Breast epithelium (tissue), 4 donors: ENCODE results near the gene CCDC86. TPM values are rescaled to one million over a fixed set of nuclear protein-coding genes. Genes with fewer than 3 reads are reported as not detected.

Experiments
- DNase-seq, 2 donors: peaks; one replicate each; pipeline ENCODE4 v3.0.0-alpha.2; 2019; ENCODE audit warnings: low spot score in 2 of 2
- H3K27ac ChIP-seq, 2 donors: fragments of 200-600 bp; sonication (generic) in 1 of 2; one replicate each; pipeline ENCODE4 v1.5.1; 2016 to 2019; ENCODE audit warnings: mild to moderate bottlenecking in 1 of 2
- H3K27me3 ChIP-seq, 2 donors: fragments of 200-600 bp; sonication (generic) in 1 of 2; one replicate each; pipeline versions ENCODE4 v1.5.1 to v1.6.0; 2017 to 2019; ENCODE audit warnings: control low read depth in 1 of 2, mild to moderate bottlenecking in 1 of 2
- H3K36me3 ChIP-seq: fragments of 200-600 bp; one replicate; pipeline ENCODE4 v1.5.1; 2019
- H3K4me1 ChIP-seq, 2 donors: fragments of 200-600 bp; sonication (generic); one replicate each; pipeline ENCODE4 v1.5.1; 2016 to 2019; ENCODE audit warnings: control low read depth in 1 of 2
- H3K4me3 ChIP-seq, 3 donors: fragments of 200-600 bp; sonication (generic); 1 replicate in 2 of 3; 2 replicates in 1 of 3; pipeline ENCODE4 v1.5.1; 2016 to 2019; ENCODE audit warnings: mild to moderate bottlenecking in 3 of 3, moderate library complexity in 2 of 3
- H3K9me3 ChIP-seq, 2 donors: fragments of 200-600 bp; sonication (generic) in 1 of 2; one replicate each; pipeline ENCODE4 v1.5.1; 2016 to 2019; ENCODE audit warnings: control low read depth in 1 of 2
- CTCF ChIP-seq, 3 donors: fragments of 450-650 bp; IDR thresholded peaks; one replicate each; pipeline ENCODE4 v1.5.1; 2016 to 2017; ENCODE audit warnings: antibody characterized with exemption in 3 of 3, mild to moderate bottlenecking in 3 of 3, moderate library complexity in 3 of 3
- POLR2A ChIP-seq: fragments of 450-650 bp; IDR thresholded peaks from one replicate; pipeline ENCODE4 v1.6.1; 2016; ENCODE audit warnings: antibody characterized with exemption, mild to moderate bottlenecking, moderate library complexity
- POLR2AphosphoS5 ChIP-seq, 3 donors: sonication (generic); formaldehyde crosslinking; IDR thresholded peaks; one replicate each; pipeline ENCODE4 v1.6.1; 2017; ENCODE audit warnings: antibody characterized with exemption in 3 of 3
- intact Hi-C: fragments of 100-400 bp; cut with DNase I; formaldehyde crosslinking; loops from one replicate; pipeline ENCODE4 v1.15.1; 2023; ENCODE audit warnings: low total_unique reads
- total RNA-seq, 3 donors: library from RNA; depleted of rRNA; stranded (reverse); fragments of >200 nt; gene quantifications; one replicate each; pipeline ENCODE4 v1.1.0, GENCODE V29; 2016

Gene CCDC86
- total RNA-seq, 3 donors from 2014 or later: 17.8 to 22.9 (median 19.5) TPM

- Histone ChIP-seq H3K9me3 (no peaks in the 10 kb centered on the region), H3K4me3 (no peak overlapping the region), H3K27ac (no peak overlapping the region), H3K27me3 (peaks cover 0 to 3% of the 10 kb centered on the region in 2 donors), H3K4me1 (no peaks in the 10 kb centered on the region), H3K36me3 (no peaks in the 10 kb centered on the region)
- no peak for DNase-seq
- intact Hi-C loops: no loop called here
- TF ChIP-seq POLR2AphosphoS5 (IDR thresholded peaks at IDR 0.05): no peak
- TF ChIP-seq CTCF (IDR thresholded peaks at IDR 0.05): no peak
- TF ChIP-seq POLR2A: no peak
These were observed 40.7 kb upstream of the CCDC86 start for GRCh38 chr11:60801194-60801593.

- Histone ChIP-seq H3K9me3 (no peaks in the 10 kb centered on the region), H3K4me1 (no peaks in the 10 kb centered on the region), H3K27me3 (no peaks in the 10 kb centered on the region), H3K36me3 (no peaks in the 10 kb centered on the region), H3K27ac (no peak overlapping the region), H3K4me3 (no peak overlapping the region)
- intact Hi-C loops: loop anchor here (1.0 kb wide), 1 partner anchor 15 kb away; no protein-coding TSS in a partner anchor
- DNase-seq: no peak
- TF ChIP-seq CTCF (IDR thresholded peaks at IDR 0.05) (no peak), POLR2AphosphoS5 (IDR thresholded peaks at IDR 0.05) (no peak), POLR2A (no peak)
These were observed 38.5 kb upstream of the CCDC86 start for GRCh38 chr11:60803273-60803936.

GRCh38 chr11:60809249-60809648 lies 32.7 kb upstream of the CCDC86 start:
- TF ChIP-seq POLR2AphosphoS5 (IDR thresholded peaks at IDR 0.05) (no peak), POLR2A (no peak), CTCF (IDR thresholded peaks at IDR 0.05) (no peak)
- H3K27me3 ChIP-seq: no peaks in the 10 kb centered on the region
- no peak overlapping the region for H3K27ac ChIP-seq
- H3K36me3 ChIP-seq: no peaks in the 10 kb centered on the region
- no peak for DNase-seq
- H3K4me1 ChIP-seq: no peaks in the 10 kb centered on the region
- no peaks in the 10 kb centered on the region for H3K9me3 ChIP-seq
- H3K4me3 ChIP-seq: no peak overlapping the region
- intact Hi-C loops: no loop called here

GRCh38 chr11:60809691-60810090 lies 32.2 kb upstream of the CCDC86 start:
- intact Hi-C loops: no loop called here
- TF ChIP-seq POLR2A (no peak), POLR2AphosphoS5 (IDR thresholded peaks at IDR 0.05) (no peak), CTCF (IDR thresholded peaks at IDR 0.05) (no peak)
- Histone ChIP-seq H3K9me3 (no peaks in the 10 kb centered on the region), H3K4me3 (no peak overlapping the region), H3K27me3 (no peaks in the 10 kb centered on the region), H3K36me3 (no peaks in the 10 kb centered on the region), H3K27ac (no peak overlapping the region), H3K4me1 (no peaks in the 10 kb centered on the region)
- no peak for DNase-seq

- Histone ChIP-seq H3K36me3 (no peaks in the 10 kb centered on the region), H3K4me3 (no peak overlapping the region), H3K4me1 (no peaks in the 10 kb centered on the region), H3K9me3 (no peaks in the 10 kb centered on the region), H3K27me3 (no peaks in the 10 kb centered on the region), H3K27ac (no peak overlapping the region)
- no peak for DNase-seq
- intact Hi-C loops: no loop called here
- TF ChIP-seq POLR2A (no peak), CTCF (IDR thresholded peaks at IDR 0.05) (no peak), POLR2AphosphoS5 (IDR thresholded peaks at IDR 0.05) (no peak)
These were observed 31.8 kb upstream of the CCDC86 start for GRCh38 chr11:60810151-60810550.
